Activated naive CD4-positive, alpha-beta T cell treated with anti-CD3 and anti-CD28 coated beads, Interleukin-2, amount 10 ng/mL, durations not matched to agents 7 days and 5 days (primary cell): ENCODE measurements around the gene CELF4.

ENCODE experiments used
- CTCF ChIA-PET: fragments of 350-600 bp; sonication (Branson Sonifier 250); formaldehyde crosslinking; loops from one replicate; lab custom pipeline; 2021; ENCODE audit warnings: antibody characterized with exemption; lab: Charles Lee
- DNase-seq: peaks from one replicate; pipeline ENCODE4 v3.0.0-alpha.2; 2020
- H3K27ac Mint-ChIP-seq: one replicate; pipeline ENCODE4 v1.8.0; 2021; ENCODE audit warnings: mild to moderate bottlenecking, moderate library complexity, mixed read lengths
- H3K27me3 Mint-ChIP-seq: one replicate; pipeline ENCODE4 v1.8.0; 2021; ENCODE audit warnings: mild to moderate bottlenecking, mixed read lengths
- H3K36me3 Mint-ChIP-seq: one replicate; pipeline ENCODE4 v1.8.0; 2021; ENCODE audit warnings: mixed read lengths
- H3K4me1 Mint-ChIP-seq: one replicate; pipeline ENCODE4 v1.8.0; 2021; ENCODE audit warnings: mixed read lengths
- H3K4me3 Mint-ChIP-seq: one replicate; pipeline ENCODE4 v1.8.0; 2021; ENCODE audit warnings: mild to moderate bottlenecking, moderate library complexity, mixed read lengths
- H3K9me3 Mint-ChIP-seq: one replicate; pipeline ENCODE4 v1.8.0; 2021; ENCODE audit warnings: mixed read lengths

The CELF4 gene

GRCh38 chr18:37565977-37566478, 430 bp upstream of the CELF4 start:
- Mint-ChIP-seq H3K36me3 (peaks cover 2% of the 10 kb centered on the region), H3K27ac (no peak overlapping the region), H3K9me3 (no peaks in the 10 kb centered on the region), H3K4me1 (peaks cover 7% of the 10 kb centered on the region), H3K27me3 (peaks cover 77% of the 10 kb centered on the region), H3K4me3 (no peak overlapping the region)
- CTCF ChIA-PET = no interaction called here
- DNase-seq = no peak

GRCh38 chr18:37564711-37565100, 892 bp downstream of the CELF4 start:
- H3K36me3 Mint-ChIP-seq = peaks cover 2% of the 10 kb centered on the region
- DNase-seq = peak; percentile 41
- H3K9me3 Mint-ChIP-seq = no peaks in the 10 kb centered on the region
- CTCF ChIA-PET = no interaction called here
- H3K4me1 Mint-ChIP-seq = peaks cover 7% of the 10 kb centered on the region
- H3K27me3 Mint-ChIP-seq = peaks cover 66% of the 10 kb centered on the region
- no peak overlapping the region for H3K4me3 Mint-ChIP-seq
- H3K27ac Mint-ChIP-seq = no peak overlapping the region

- H3K9me3 Mint-ChIP-seq = no peaks in the 10 kb centered on the region
- peaks cover 2% of the 10 kb centered on the region for H3K36me3 Mint-ChIP-seq
- no peak overlapping the region for H3K4me3 Mint-ChIP-seq
- CTCF ChIA-PET = no interaction called here
- no peak for DNase-seq
- H3K27me3 Mint-ChIP-seq = peaks cover 58% of the 10 kb centered on the region
- no peak overlapping the region for H3K27ac Mint-ChIP-seq
- H3K4me1 Mint-ChIP-seq = peaks cover 7% of the 10 kb centered on the region
Measured at GRCh38 chr18:37563931-37564392, 1.6 kb downstream of the CELF4 start.

GRCh38 chr18:37561986-37562385, 3.6 kb downstream of the CELF4 start:
- H3K9me3 Mint-ChIP-seq = no peaks in the 10 kb centered on the region
- H3K27me3 Mint-ChIP-seq = peaks cover 42% of the 10 kb centered on the region
- no peak overlapping the region for H3K27ac Mint-ChIP-seq
- CTCF ChIA-PET = no interaction called here
- DNase-seq = no peak
- H3K4me1 Mint-ChIP-seq = peaks cover 7% of the 10 kb centered on the region
- H3K36me3 Mint-ChIP-seq = peaks cover 2% of the 10 kb centered on the region
- no peak overlapping the region for H3K4me3 Mint-ChIP-seq

- Mint-ChIP-seq H3K4me1 (peaks cover 3% of the 10 kb centered on the region), H3K27ac (no peak overlapping the region), H3K4me3 (no peak overlapping the region), H3K36me3 (no peaks in the 10 kb centered on the region), H3K9me3 (no peaks in the 10 kb centered on the region), H3K27me3 (peaks cover 22% of the 10 kb centered on the region)
- no peak for DNase-seq
- CTCF ChIA-PET = interaction anchor here (0.5 kb wide), 1 partner anchor 229 kb away, joined by 3 read pairs; no protein-coding TSS in a partner anchor
Measured at GRCh38 chr18:37560003-37560402, 5.6 kb downstream of the CELF4 start.

GRCh38 chr18:37559194-37559593, 6.4 kb downstream of the CELF4 start:
- no peak overlapping the region for H3K4me3 Mint-ChIP-seq
- H3K27ac Mint-ChIP-seq = no peak overlapping the region
- CTCF ChIA-PET = no interaction called here
- no peaks in the 10 kb centered on the region for H3K9me3 Mint-ChIP-seq
- H3K27me3 Mint-ChIP-seq = peaks cover 14% of the 10 kb centered on the region
- no peak for DNase-seq
- H3K4me1 Mint-ChIP-seq = no peaks in the 10 kb centered on the region
- no peaks in the 10 kb centered on the region for H3K36me3 Mint-ChIP-seq

- no peaks in the 10 kb centered on the region for H3K4me1 Mint-ChIP-seq
- no peak for DNase-seq
- CTCF ChIA-PET = no interaction called here
- peaks cover 4% of the 10 kb centered on the region for H3K27me3 Mint-ChIP-seq
- H3K27ac Mint-ChIP-seq = no peak overlapping the region
- no peaks in the 10 kb centered on the region for H3K9me3 Mint-ChIP-seq
- no peak overlapping the region for H3K4me3 Mint-ChIP-seq
- H3K36me3 Mint-ChIP-seq = no peaks in the 10 kb centered on the region
Measured at GRCh38 chr18:37554399-37554787, 11.2 kb downstream of the CELF4 start.

GRCh38 chr18:37553633-37554398, 11.8 kb downstream of the CELF4 start:
- peaks cover 4% of the 10 kb centered on the region for H3K27me3 Mint-ChIP-seq
- H3K4me3 Mint-ChIP-seq = no peak overlapping the region
- H3K9me3 Mint-ChIP-seq = no peaks in the 10 kb centered on the region

GRCh38 chr18:37552286-37552685, 13.3 kb downstream of the CELF4 start:
- DNase-seq = no peak
- no peaks in the 10 kb centered on the region for H3K9me3 Mint-ChIP-seq
- no peaks in the 10 kb centered on the region for H3K27me3 Mint-ChIP-seq
- H3K27ac Mint-ChIP-seq = no peak overlapping the region
- CTCF ChIA-PET = no interaction called here
- no peaks in the 10 kb centered on the region for H3K36me3 Mint-ChIP-seq
- H3K4me3 Mint-ChIP-seq = no peak overlapping the region
- no peaks in the 10 kb centered on the region for H3K4me1 Mint-ChIP-seq

More at GRCh38 chr18:37553633-37554398, 11.8 kb downstream of the CELF4 start:
- no peak for DNase-seq
- no peaks in the 10 kb centered on the region for H3K4me1 Mint-ChIP-seq
- H3K36me3 Mint-ChIP-seq = no peaks in the 10 kb centered on the region
- CTCF ChIA-PET = no interaction called here
- H3K27ac Mint-ChIP-seq = no peak overlapping the region

GRCh38 chr18:37551846-37552245, 13.8 kb downstream of the CELF4 start:
- no peaks in the 10 kb centered on the region for H3K36me3 Mint-ChIP-seq
- no peak for DNase-seq
- H3K4me1 Mint-ChIP-seq = no peaks in the 10 kb centered on the region
- H3K4me3 Mint-ChIP-seq = no peak overlapping the region
- H3K9me3 Mint-ChIP-seq = no peaks in the 10 kb centered on the region
- no peaks in the 10 kb centered on the region for H3K27me3 Mint-ChIP-seq
- no peak overlapping the region for H3K27ac Mint-ChIP-seq
- CTCF ChIA-PET = no interaction called here

- Mint-ChIP-seq H3K9me3 (no peaks in the 10 kb centered on the region), H3K4me3 (no peak overlapping the region), H3K27me3 (no peaks in the 10 kb centered on the region), H3K27ac (no peak overlapping the region), H3K4me1 (no peaks in the 10 kb centered on the region), H3K36me3 (no peaks in the 10 kb centered on the region)
- CTCF ChIA-PET = no interaction called here
- no peak for DNase-seq
Measured at GRCh38 chr18:37551249-37551648, 14.3 kb downstream of the CELF4 start.

- Mint-ChIP-seq H3K4me1 (no peaks in the 10 kb centered on the region), H3K27me3 (no peaks in the 10 kb centered on the region), H3K4me3 (no peak overlapping the region), H3K27ac (no peak overlapping the region), H3K36me3 (no peaks in the 10 kb centered on the region), H3K9me3 (no peaks in the 10 kb centered on the region)
- DNase-seq = no peak
- CTCF ChIA-PET = no interaction called here
Measured at GRCh38 chr18:37550118-37550875, 15.3 kb downstream of the CELF4 start.

- no peaks in the 10 kb centered on the region for H3K27me3 Mint-ChIP-seq
- no peaks in the 10 kb centered on the region for H3K4me1 Mint-ChIP-seq
- H3K27ac Mint-ChIP-seq = no peak overlapping the region
- CTCF ChIA-PET = no interaction called here
- H3K9me3 Mint-ChIP-seq = no peaks in the 10 kb centered on the region
- no peak overlapping the region for H3K4me3 Mint-ChIP-seq
- no peak for DNase-seq
- no peaks in the 10 kb centered on the region for H3K36me3 Mint-ChIP-seq
Measured at GRCh38 chr18:37548679-37549289, 16.8 kb downstream of the CELF4 start.

GRCh38 chr18:37547196-37547827, 18.3 kb downstream of the CELF4 start:
- H3K4me1 Mint-ChIP-seq = no peaks in the 10 kb centered on the region
- H3K36me3 Mint-ChIP-seq = no peaks in the 10 kb centered on the region
- CTCF ChIA-PET = interaction anchor here (1.7 kb wide), 1 partner anchor 10 kb away, joined by 4 read pairs; no protein-coding TSS in a partner anchor
- no peak for DNase-seq
- H3K4me3 Mint-ChIP-seq = no peak overlapping the region
- H3K27me3 Mint-ChIP-seq = no peaks in the 10 kb centered on the region
- H3K9me3 Mint-ChIP-seq = no peaks in the 10 kb centered on the region
- no peak overlapping the region for H3K27ac Mint-ChIP-seq
